HEK293T (cell line): ENCODE results near the gene GKAP1.
"Not testable (repeated sequence)": the region's sequence is repeated elsewhere in the genome, so short reads cannot be mapped to it uniquely, and the experiment has no call there.

Source experiments
- CTCF ChIA-PET: fragments of 350-600 bp; formaldehyde crosslinking; extraction: SDS; loops from one replicate; lab custom pipeline; 2021; ENCODE audit warnings: antibody characterized with exemption, inconsistent platforms; lab: Yijun Ruan, JAX
- POLR2A ChIA-PET: fragments of 350-600 bp; formaldehyde crosslinking; extraction: SDS; loops from one replicate; lab custom pipeline; 2020; ENCODE audit warnings: antibody characterized with exemption, inconsistent platforms; lab: Yijun Ruan, JAX
- DNase-seq: peaks from one replicate; pipeline ENCODE4 v3.0.0; 2012; ENCODE audit warnings: mixed read lengths; ENCODE audit errors: extremely low spot score
- ARNT ChIP-seq: fragments of 450-650 bp; IDR thresholded peaks from 2 replicates; pipeline ENCODE4 v1.6.1; 2017; ENCODE audit warnings: mild to moderate bottlenecking
- BHLHE40 ChIP-seq: fragments of 450-650 bp; IDR thresholded peaks from 2 replicates; pipeline ENCODE4 v1.6.1; 2016; ENCODE audit warnings: mild to moderate bottlenecking, moderate library complexity, borderline replicate concordance
- CTBP1 ChIP-seq: fragments of 450-650 bp; IDR thresholded peaks from 2 replicates; pipeline ENCODE4 v1.6.1; 2016; ENCODE audit warnings: borderline replicate concordance
- ELF4 ChIP-seq: fragments of 450-650 bp; IDR thresholded peaks from 2 replicates; pipeline ENCODE4 v1.6.1; 2017; ENCODE audit warnings: antibody characterized with exemption
- FOXA1 ChIP-seq: fragments of 450-650 bp; IDR thresholded peaks from 2 replicates; pipeline ENCODE4 v1.6.1; 2016; ENCODE audit warnings: mild to moderate bottlenecking
- FOXK2 ChIP-seq: fragments of 450-650 bp; IDR thresholded peaks from 2 replicates; pipeline ENCODE4 v1.6.1; 2016; ENCODE audit warnings: mild to moderate bottlenecking
- FOXM1 ChIP-seq: fragments of 450-650 bp; IDR thresholded peaks from 2 replicates; pipeline ENCODE4 v1.6.1; 2017; ENCODE audit warnings: mild to moderate bottlenecking, borderline replicate concordance
- HDGF ChIP-seq: fragments of 450-650 bp; IDR thresholded peaks from 2 replicates; pipeline ENCODE4 v1.6.1; 2017; ENCODE audit warnings: antibody characterized with exemption, borderline replicate concordance
- L3MBTL2 ChIP-seq: fragments of 450-650 bp; conservative IDR thresholded peaks from 2 replicates; pipeline ENCODE4 v1.6.1; 2016; ENCODE audit warnings: mild to moderate bottlenecking
- LEF1 ChIP-seq: fragments of 450-650 bp; IDR thresholded peaks from 2 replicates; pipeline ENCODE4 v1.6.1; 2017; ENCODE audit warnings: mild to moderate bottlenecking, borderline replicate concordance
- NFRKB ChIP-seq: fragments of 450-650 bp; IDR thresholded peaks from 2 replicates; pipeline ENCODE4 v1.6.1; 2016; ENCODE audit warnings: mild to moderate bottlenecking, moderate library complexity
- PKNOX1 ChIP-seq: fragments of 450-650 bp; IDR thresholded peaks from 2 replicates; pipeline ENCODE4 v1.6.1; 2016
- SP1 ChIP-seq: fragments of 450-650 bp; IDR thresholded peaks from 2 replicates; pipeline ENCODE4 v1.6.1; 2017
- SUZ12 ChIP-seq: fragments of 450-650 bp; IDR thresholded peaks from 2 replicates; pipeline ENCODE4 v1.6.1; 2016; ENCODE audit warnings: mild to moderate bottlenecking
- TARDBP ChIP-seq: fragments of 450-650 bp; IDR thresholded peaks from 2 replicates; pipeline ENCODE4 v1.6.1; 2016
- ZNF384 ChIP-seq: fragments of 450-650 bp; IDR thresholded peaks from 2 replicates; pipeline ENCODE4 v1.6.1; 2016

Gene GKAP1

GRCh38 chr9:83754383-83754977 is 63.1 kb downstream of the GKAP1 start:
- TF ChIP-seq FOXA1 (no peak), HDGF (no peak), ELF4 (no peak), BHLHE40 (no peak), FOXM1 (no peak), SP1 (no peak)
- DNase-seq = no peak
- ChIA-PET CTCF (no interaction called here), POLR2A (no interaction called here)

GRCh38 chr9:83749706-83750105 is 67.9 kb downstream of the GKAP1 start:
- ChIA-PET CTCF (no interaction called here), POLR2A (no interaction called here)
- TF ChIP-seq FOXK2 (no peak), PKNOX1 (no peak), LEF1 (no peak), SUZ12 (no peak), L3MBTL2 (no peak), CTBP1 (no peak), ARNT (no peak), NFRKB (no peak), TARDBP (no peak), FOXA1 (no peak)
- DNase-seq = no peak

- TF ChIP-seq BHLHE40 = no peak
- no peak for TF ChIP-seq FOXA1
- no peak for TF ChIP-seq TARDBP
- DNase-seq = no peak
- ChIA-PET POLR2A (no interaction called here), CTCF (no interaction called here)
Observed at GRCh38 chr9:83744206-83744605, 73.4 kb downstream of the GKAP1 start.

GRCh38 chr9:83733739-83734138 is 83.8 kb downstream of the GKAP1 start:
- ChIA-PET POLR2A (no interaction called here), CTCF (no interaction called here)
- no peak for DNase-seq
- TF ChIP-seq BHLHE40 (no peak), LEF1 (no peak), ZNF384 (no peak)

GRCh38 chr9:83728591-83729368 is 88.8 kb downstream of the GKAP1 start:
- POLR2A ChIA-PET, CTCF ChIA-PET, DNase-seq: not testable (repeated sequence)

GRCh38 chr9:83724436-83724835 is 93.1 kb downstream of the GKAP1 start:
- TF ChIP-seq SUZ12 = no peak
- no peak for TF ChIP-seq HDGF
- TF ChIP-seq TARDBP = no peak
- no peak for TF ChIP-seq FOXA1
- TF ChIP-seq CTBP1 = no peak
- no peak for TF ChIP-seq FOXM1
- no peak for TF ChIP-seq NFRKB
- no peak for TF ChIP-seq LEF1
- TF ChIP-seq PKNOX1 = no peak
- TF ChIP-seq ZNF384 = no peak
- TF ChIP-seq BHLHE40 = no peak
- DNase-seq = no peak
- POLR2A ChIA-PET = no interaction called here
- CTCF ChIA-PET = no interaction called here

GRCh38 chr9:83722726-83723495 is 94.7 kb downstream of the GKAP1 start:
- POLR2A ChIA-PET = interaction anchor here (1.0 kb wide), 1 partner anchor 15 kb away, joined by 3 read pairs; the partner anchor contains the start of gene UBQLN1
- CTCF ChIA-PET = no interaction called here
- no peak for DNase-seq
- TF ChIP-seq ZNF384 = no peak
- TF ChIP-seq ARNT = no peak
- no peak for TF ChIP-seq PKNOX1
- no peak for TF ChIP-seq CTBP1
- no peak for TF ChIP-seq HDGF
- TF ChIP-seq BHLHE40 = no peak
- no peak for TF ChIP-seq SUZ12
- TF ChIP-seq FOXA1 = no peak
- no peak for TF ChIP-seq SP1
- no peak for TF ChIP-seq FOXK2
- no peak for TF ChIP-seq LEF1
